ENCODE results near the gene PEX14.

DNA sequence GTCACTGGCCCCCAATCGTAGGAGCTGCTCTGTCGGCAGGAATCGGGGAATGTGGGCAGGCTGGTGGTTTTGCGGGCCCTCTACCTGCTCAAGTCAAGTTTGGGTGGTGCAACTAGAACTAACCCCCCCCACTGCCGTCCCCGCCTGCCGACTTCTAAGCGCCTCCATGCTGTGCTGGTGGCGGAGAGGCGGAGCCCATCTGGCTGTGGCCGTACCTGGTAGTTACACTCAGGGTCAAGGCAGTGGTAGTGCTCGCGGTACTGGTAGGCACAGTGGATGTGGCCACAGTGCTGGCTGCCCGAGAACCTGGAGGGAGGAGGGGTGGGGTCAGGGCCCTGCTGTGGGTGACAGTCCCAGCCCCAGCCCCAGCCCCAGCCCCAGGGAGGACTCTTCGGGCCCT lies 181.7 kb downstream of the PEX14 start:
- no peak for TF ChIP-seq EZH2 (IDR thresholded peaks at IDR 0.05; ENCODE audit: borderline replicate concordance, low read length)
- TF ChIP-seq, protein P1, sequence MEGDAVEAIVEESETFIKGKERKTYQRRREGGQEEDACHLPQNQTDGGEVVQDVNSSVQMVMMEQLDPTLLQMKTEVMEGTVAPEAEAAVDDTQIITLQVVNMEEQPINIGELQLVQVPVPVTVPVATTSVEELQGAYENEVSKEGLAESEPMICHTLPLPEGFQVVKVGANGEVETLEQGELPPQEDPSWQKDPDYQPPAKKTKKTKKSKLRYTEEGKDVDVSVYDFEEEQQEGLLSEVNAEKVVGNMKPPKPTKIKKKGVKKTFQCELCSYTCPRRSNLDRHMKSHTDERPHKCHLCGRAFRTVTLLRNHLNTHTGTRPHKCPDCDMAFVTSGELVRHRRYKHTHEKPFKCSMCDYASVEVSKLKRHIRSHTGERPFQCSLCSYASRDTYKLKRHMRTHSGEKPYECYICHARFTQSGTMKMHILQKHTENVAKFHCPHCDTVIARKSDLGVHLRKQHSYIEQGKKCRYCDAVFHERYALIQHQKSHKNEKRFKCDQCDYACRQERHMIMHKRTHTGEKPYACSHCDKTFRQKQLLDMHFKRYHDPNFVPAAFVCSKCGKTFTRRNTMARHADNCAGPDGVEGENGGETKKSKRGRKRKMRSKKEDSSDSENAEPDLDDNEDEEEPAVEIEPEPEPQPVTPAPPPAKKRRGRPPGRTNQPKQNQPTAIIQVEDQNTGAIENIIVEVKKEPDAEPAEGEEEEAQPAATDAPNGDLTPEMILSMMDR (conservative IDR thresholded peaks at IDR 0.05 in 1 of 2, IDR thresholded peaks at IDR 0.05 in 1 of 2; ENCODE audit: extremely low read depth in 1 of 2, insufficient read depth in 1 of 2, low read depth in 1 of 2, low read length in 2 of 2): no peak
